GM12892 (cell line): ENCODE measurements around the gene GARNL3.

Experiments
- POLR2A ChIP-seq: IDR thresholded peaks from 2 replicates; pipeline ENCODE4 v1.6.1; 2011; ENCODE audit warnings: low read depth, low read length, control low read depth
- POLR2AphosphoS5 ChIP-seq: IDR thresholded peaks from 2 replicates; pipeline ENCODE4 v1.6.1; 2011; ENCODE audit warnings: low read depth, low read length, control low read depth
- TAF1 ChIP-seq: IDR thresholded peaks from 2 replicates; pipeline ENCODE4 v1.6.1; 2011; ENCODE audit warnings: low read depth, mild to moderate bottlenecking, control low read depth, low read length, borderline replicate concordance

GRCh38 chr9:127346584-127346983 is 82.0 kb downstream of the GARNL3 start:
- no peak for TF ChIP-seq POLR2A
- no peak for TF ChIP-seq POLR2AphosphoS5
- TF ChIP-seq TAF1, result no peak
